ENCODE data around the gene CCDC154. TPM values are rescaled to one million over a fixed set of nuclear protein-coding genes. Genes with fewer than 3 reads are reported as not detected.

CCDC154 gene
- total RNA-seq, 2 donors from 2014 or later = 1.9 to 2.2 TPM

GRCh38 chr16:1451702-1452392 lies 7.5 kb upstream of the CCDC154 start:
- Histone ChIP-seq H3K9me3 (ENCODE audit: control insufficient read depth, low read length) (no peaks in the 10 kb centered on the region), H3K36me3 (ENCODE audit: control insufficient read depth, insufficient read depth, low read length) (peaks cover 13% of the 10 kb centered on the region), H3K9ac (ENCODE audit: extremely low read depth, low read length, poor library complexity, severe bottlenecking) (no peak overlapping the region), H3K4me1 (ENCODE audit: control insufficient read depth, insufficient read depth, low read length) (no peaks in the 10 kb centered on the region), H3K27me3 (ENCODE audit: control insufficient read depth, insufficient read depth, low read length, poor library complexity, severe bottlenecking) (no peaks in the 10 kb centered on the region), H3K27ac (ENCODE audit: low read depth, low read length) (no peak overlapping the region), H3K4me3 (ENCODE audit: low read length) (no peak overlapping the region)
- Mint-ChIP-seq H3K36me3 (ENCODE audit: low read depth) (peaks cover 31% of the 10 kb centered on the region), H3K4me3 (no peak overlapping the region), H3K27ac (no peak overlapping the region), H3K4me1 (no peaks in the 10 kb centered on the region), H3K27me3 (ENCODE audit: insufficient read depth) (no peaks in the 10 kb centered on the region), H3K9me3 (no peaks in the 10 kb centered on the region)
- 94 to 95% methylated on average over 30 to 34 of the region's 34 CpGs for WGBS, 2 experiments (ENCODE audit: insufficient coverage in 1 of 2, insufficient read length in 1 of 2)
- TF ChIP-seq CTCF (conservative IDR thresholded peaks at IDR 0.05) = no peak
- DNase-seq = no peak

DNA sequence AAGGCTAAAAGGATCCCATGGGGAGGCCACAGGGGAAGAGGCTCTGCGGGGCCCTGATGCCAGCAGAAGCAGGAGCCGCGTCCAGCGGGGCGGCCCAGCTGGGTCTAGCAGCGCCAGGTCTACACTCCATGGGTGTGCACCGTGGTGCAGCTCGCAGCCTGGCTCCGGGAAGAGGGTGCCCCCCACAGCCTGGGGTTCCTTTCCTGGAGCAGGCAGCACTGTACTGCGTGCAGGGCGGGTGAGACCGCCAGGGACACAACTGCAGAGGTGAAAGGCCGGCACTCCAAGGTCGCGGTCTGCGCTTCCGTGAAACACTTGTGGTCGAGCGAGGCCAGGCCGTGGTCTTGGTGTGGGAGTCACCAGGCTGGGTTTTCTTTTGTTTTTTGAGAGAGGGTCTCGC lies 6.5 kb upstream of the CCDC154 start:
- peaks cover 26% of the 10 kb centered on the region for H3K36me3 Mint-ChIP-seq (ENCODE audit: low read depth)
- WGBS, 2 experiments (ENCODE audit: insufficient coverage in 1 of 2, insufficient read length in 1 of 2) = 95 to 100% methylated on average over 10 to 21 of the region's 21 CpGs
- Histone ChIP-seq H3K27ac (ENCODE audit: low read depth, low read length) (no peak overlapping the region), H3K36me3 (ENCODE audit: control insufficient read depth, insufficient read depth, low read length) (peaks cover 13% of the 10 kb centered on the region), H3K4me3 (ENCODE audit: low read length) (no peak overlapping the region), H3K27me3 (ENCODE audit: control insufficient read depth, insufficient read depth, low read length, poor library complexity, severe bottlenecking) (no peaks in the 10 kb centered on the region), H3K9ac (ENCODE audit: extremely low read depth, low read length, poor library complexity, severe bottlenecking) (no peak overlapping the region), H3K9me3 (ENCODE audit: control insufficient read depth, low read length) (no peaks in the 10 kb centered on the region), H3K4me1 (ENCODE audit: control insufficient read depth, insufficient read depth, low read length) (no peaks in the 10 kb centered on the region)
- H3K4me1 Mint-ChIP-seq = no peaks in the 10 kb centered on the region
- no peaks in the 10 kb centered on the region for H3K9me3 Mint-ChIP-seq
- TF ChIP-seq CTCF (conservative IDR thresholded peaks at IDR 0.05) = no peak
- DNase-seq = no peak
- H3K27ac Mint-ChIP-seq = no peak overlapping the region
- H3K4me3 Mint-ChIP-seq = no peak overlapping the region
- H3K27me3 Mint-ChIP-seq (ENCODE audit: insufficient read depth) = no peaks in the 10 kb centered on the region

DNA sequence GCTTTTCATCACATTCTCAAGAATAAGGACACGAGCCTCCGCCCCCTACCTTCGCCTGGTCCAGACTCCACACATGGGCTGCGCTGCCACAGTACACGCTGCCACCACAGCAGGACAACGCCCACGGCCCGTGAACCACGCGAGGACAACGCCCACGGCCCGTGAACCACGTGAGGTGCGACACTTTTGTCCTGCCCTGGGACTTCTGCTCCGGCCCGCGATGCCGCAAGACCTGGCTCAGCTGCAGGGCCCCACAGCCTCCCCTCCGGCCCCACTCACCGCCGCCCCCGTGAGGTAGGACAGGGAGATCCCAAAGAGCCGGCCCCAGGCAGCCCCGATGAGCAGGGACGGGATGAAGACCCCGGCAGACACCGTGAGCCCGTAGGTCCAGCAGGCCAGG lies 5.9 kb upstream of the CCDC154 start:
- Histone ChIP-seq H3K36me3 (ENCODE audit: control insufficient read depth, insufficient read depth, low read length) (peaks cover 13% of the 10 kb centered on the region), H3K27me3 (ENCODE audit: control insufficient read depth, insufficient read depth, low read length, poor library complexity, severe bottlenecking) (no peaks in the 10 kb centered on the region), H3K4me3 (ENCODE audit: low read length) (no peak overlapping the region), H3K27ac (ENCODE audit: low read depth, low read length) (no peak overlapping the region), H3K9me3 (ENCODE audit: control insufficient read depth, low read length) (no peaks in the 10 kb centered on the region), H3K9ac (ENCODE audit: extremely low read depth, low read length, poor library complexity, severe bottlenecking) (no peak overlapping the region), H3K4me1 (ENCODE audit: control insufficient read depth, insufficient read depth, low read length) (no peaks in the 10 kb centered on the region)
- Mint-ChIP-seq H3K4me1 (no peaks in the 10 kb centered on the region), H3K27ac (no peak overlapping the region), H3K9me3 (no peaks in the 10 kb centered on the region), H3K4me3 (no peak overlapping the region), H3K36me3 (ENCODE audit: low read depth) (peaks cover 26% of the 10 kb centered on the region), H3K27me3 (ENCODE audit: insufficient read depth) (no peaks in the 10 kb centered on the region)
- peak; percentile 75 for DNase-seq
- TF ChIP-seq CTCF (conservative IDR thresholded peaks at IDR 0.05) = peak; percentile 54
- WGBS, 2 experiments (ENCODE audit: insufficient coverage in 1 of 2, insufficient read length in 1 of 2) = 90 to 94% methylated on average over 28 to 29 of the region's 29 CpGs

Measured in endodermal cell (in vitro differentiated cells).